Esophagus muscularis mucosa (tissue), 4 donors: Measurements from ENCODE around the gene DNAJC11. TPM values are rescaled to one million over a fixed set of nuclear protein-coding genes. Genes with fewer than 3 reads are reported as not detected.

Source experiments
- DNase-seq: peaks from one replicate; pipeline ENCODE4 v3.0.0-alpha.2; 2017; ENCODE audit errors: extremely low spot score
- H3K27ac ChIP-seq, 4 donors: fragments of 200-600 bp; sonication (generic); replicated peaks in 1 of 4; 1 replicate in 3 of 4; 2 replicates in 1 of 4; pipeline ENCODE4 v1.5.1; 2016 to 2019; ENCODE audit warnings: mild to moderate bottlenecking in 1 of 4
- H3K27me3 ChIP-seq, 4 donors: fragments of 200-600 bp; sonication (generic); one replicate each; pipeline versions ENCODE4 v1.5.1 to v1.6.0; 2016 to 2019
- H3K36me3 ChIP-seq, 4 donors: fragments of 200-600 bp; sonication (generic); one replicate each; pipeline ENCODE4 v1.5.1; 2016 to 2019
- H3K4me1 ChIP-seq, 4 donors: fragments of 200-600 bp; sonication (generic); one replicate each; pipeline ENCODE4 v1.5.1; 2016 to 2019
- H3K4me3 ChIP-seq, 4 donors: fragments of 200-600 bp; sonication (generic); 1 replicate in 2 of 4; 2 replicates in 2 of 4; pipeline ENCODE4 v1.5.1; 2016 to 2019; ENCODE audit warnings: mild to moderate bottlenecking in 4 of 4, moderate library complexity in 1 of 4
- H3K9me3 ChIP-seq, 4 donors: fragments of 200-600 bp; sonication (generic); 1 replicate in 3 of 4; 2 replicates in 1 of 4; pipeline ENCODE4 v1.5.1; 2016 to 2019
- CTCF ChIP-seq, 3 experiments: fragments of 200-600 bp in 2 of 3; fragments of 450-650 bp in 1 of 3; sonication (generic) in 2 of 3; IDR thresholded peaks; one replicate each; pipeline ENCODE4 v1.5.1; 2017 to 2019; ENCODE audit warnings: antibody characterized with exemption in 3 of 3, mild to moderate bottlenecking in 2 of 3, moderate library complexity in 1 of 3
- EP300 ChIP-seq: sonication (generic); formaldehyde crosslinking; IDR thresholded peaks from one replicate; pipeline ENCODE4 v1.6.1; 2017; ENCODE audit warnings: antibody characterized with exemption
- POLR2A ChIP-seq: fragments of 450-650 bp; IDR thresholded peaks from one replicate; pipeline ENCODE4 v1.6.1; 2017; ENCODE audit warnings: antibody characterized with exemption, moderate library complexity, mild to moderate bottlenecking, low read depth
- POLR2AphosphoS5 ChIP-seq, 2 donors: sonication (generic); formaldehyde crosslinking; IDR thresholded peaks; one replicate each; pipeline ENCODE4 v1.6.1; 2017; ENCODE audit warnings: antibody characterized with exemption in 2 of 2
- WGBS: methylation state at CpG from one replicate; pipeline ENCODE4 v1.1.5; 2018; 5-methylcytosine and 5-hydroxymethylcytosine counted together
- intact Hi-C: fragments of 100-400 bp; cut with DNase I; formaldehyde crosslinking; loops from one replicate; pipeline ENCODE4 v1.15.1; 2023
- total RNA-seq, 4 donors: library from RNA; depleted of rRNA; stranded (reverse); fragments of >200 nt; gene quantifications; one replicate each; pipeline versions ENCODE4 v1.1.0 to v1.2.1, GENCODE V29; 2016

The DNAJC11 gene
- total RNA-seq = 10 to 100 TPM; 19.4 to 37.8 (median 29.0) TPM

GRCh38 chr1:6701437-6702153 lies at the start of gene DNAJC11:
TSS of gene DNAJC11 (minus strand) at chr1:6701816. CDS start at chr1:6701800, 16 bp downstream.
- DNase-seq = peak; percentile 94
- WGBS = under 1% methylated on average over 26 of the region's 80 CpGs
- Histone ChIP-seq H3K4me3 (peak within 1 kb of the TSS; percentile 87 to 99 (median 96)), H3K4me1 (peaks cover 21 to 50% (median 33%) of the 10 kb centered on the region in 4 donors), H3K27ac (peak within 1 kb of the TSS; percentile 81 to 91 (median 86)), H3K36me3 (peaks cover 0 to 4% (median under 1%) of the 10 kb centered on the region in 4 donors), H3K9me3 (no peaks in the 10 kb centered on the region), H3K27me3 (no peaks in the 10 kb centered on the region)
- intact Hi-C loops = no loop called here
- peak; percentile 60 to 89 for TF ChIP-seq POLR2AphosphoS5 (IDR thresholded peaks at IDR 0.05)
- no peak for TF ChIP-seq POLR2A
- peak in 2 of 3 experiments; percentile 95 to 99 for TF ChIP-seq CTCF (IDR thresholded peaks at IDR 0.05)

- peaks cover 0 to 18% (median 14%) of the 10 kb centered on the region in 4 donors for H3K4me1 ChIP-seq
- WGBS = 89% methylated on average over 4 of the region's 4 CpGs
- H3K36me3 ChIP-seq = no peaks in the 10 kb centered on the region
- no peaks in the 10 kb centered on the region for H3K9me3 ChIP-seq
- H3K4me3 ChIP-seq = no peak overlapping the region
- no peaks in the 10 kb centered on the region for H3K27me3 ChIP-seq
- no peak overlapping the region for H3K27ac ChIP-seq
- intact Hi-C loops = no loop called here
- DNase-seq = no peak
- TF ChIP-seq CTCF (IDR thresholded peaks at IDR 0.05) = no peak
- TF ChIP-seq POLR2AphosphoS5 (IDR thresholded peaks at IDR 0.05) = no peak
- no peak for TF ChIP-seq EP300
- TF ChIP-seq POLR2A = no peak
Observed at GRCh38 chr1:6750490-6750889, 48.9 kb upstream of the DNAJC11 start.

- H3K9me3 ChIP-seq = no peaks in the 10 kb centered on the region
- no peak for DNase-seq
- H3K27me3 ChIP-seq = no peaks in the 10 kb centered on the region
- TF ChIP-seq POLR2A = no peak
- TF ChIP-seq EP300 = no peak
- no peak for TF ChIP-seq POLR2AphosphoS5 (IDR thresholded peaks at IDR 0.05)
- TF ChIP-seq CTCF (IDR thresholded peaks at IDR 0.05) = no peak
- intact Hi-C loops = loop anchor here (5.0 kb wide), 1 partner anchor 35 kb away; no protein-coding TSS in a partner anchor
- 89% methylated on average over 2 of the region's 2 CpGs for WGBS
- H3K27ac ChIP-seq = no peak overlapping the region
- no peaks in the 10 kb centered on the region for H3K36me3 ChIP-seq
- H3K4me1 ChIP-seq = peaks cover 14 to 39% (median 38%) of the 10 kb centered on the region in 4 donors
- no peak overlapping the region for H3K4me3 ChIP-seq
Observed at GRCh38 chr1:6747674-6748073, 46.1 kb upstream of the DNAJC11 start.

- DNase-seq = no peak
- Histone ChIP-seq H3K36me3 (no peaks in the 10 kb centered on the region), H3K4me1 (peaks cover 14 to 40% (median 38%) of the 10 kb centered on the region in 4 donors), H3K4me3 (no peak overlapping the region), H3K27ac (peak overlapping the region in 3 of 4 donors; percentile 86 to 90 (median 89)), H3K27me3 (no peaks in the 10 kb centered on the region), H3K9me3 (no peaks in the 10 kb centered on the region)
- 92% methylated on average over 5 of the region's 5 CpGs for WGBS
- intact Hi-C loops = loop anchor here (5.0 kb wide), 1 partner anchor 37 kb away; no protein-coding TSS in a partner anchor
- TF ChIP-seq POLR2AphosphoS5 (IDR thresholded peaks at IDR 0.05) = no peak
- TF ChIP-seq POLR2A = no peak
- TF ChIP-seq CTCF (IDR thresholded peaks at IDR 0.05) = no peak
- no peak for TF ChIP-seq EP300
Observed at GRCh38 chr1:6745073-6745472, 43.5 kb upstream of the DNAJC11 start.
